NCI-H774 (cell line): ENCODE results near the gene NLRC3.
A peak's percentile ranks its signal among the peaks of the same experiment; 100 is the strongest.
"Not testable (repeated sequence)": the region's sequence is repeated elsewhere in the genome, so short reads cannot be mapped to it uniquely, and the experiment has no call there.

Experiments
- DNase-seq: peaks from one replicate; lab custom pipeline; 2025; lab: John Stamatoyannopoulos, UW

The NLRC3 gene

DNA sequence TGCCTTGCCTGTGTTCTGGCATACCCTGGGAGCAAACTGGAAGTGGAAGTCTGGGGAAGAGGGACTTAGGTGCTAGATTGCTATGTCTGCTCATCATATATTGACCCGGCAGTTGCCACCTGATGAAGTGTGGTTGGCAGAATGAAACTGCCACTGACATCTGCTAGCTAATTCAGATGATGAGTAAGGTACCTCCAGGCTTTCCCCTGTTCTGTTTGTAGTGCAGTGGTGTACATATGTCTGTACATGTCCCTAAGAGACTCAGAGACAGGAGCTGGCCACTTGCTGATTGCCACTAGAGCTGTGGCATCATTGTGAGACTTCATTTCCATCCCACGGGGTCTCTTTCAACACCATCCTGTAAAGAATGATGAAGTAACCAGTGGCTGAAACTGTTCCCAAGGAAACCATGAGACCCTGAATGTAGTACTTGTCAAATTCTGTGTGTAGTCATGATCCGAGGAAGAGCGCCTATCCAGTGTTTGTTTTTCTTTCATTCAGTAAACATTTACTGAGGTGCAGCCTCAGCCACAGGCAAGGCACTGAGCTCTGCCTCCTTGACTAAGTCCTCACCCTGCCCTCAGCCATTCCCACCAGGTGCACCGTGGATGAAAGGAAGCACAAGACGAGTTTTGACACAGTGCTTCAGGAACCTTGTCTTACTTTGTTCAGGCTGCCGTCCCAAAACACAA lies 63.2 kb downstream of the NLRC3 start:
- no peak for DNase-seq

DNA sequence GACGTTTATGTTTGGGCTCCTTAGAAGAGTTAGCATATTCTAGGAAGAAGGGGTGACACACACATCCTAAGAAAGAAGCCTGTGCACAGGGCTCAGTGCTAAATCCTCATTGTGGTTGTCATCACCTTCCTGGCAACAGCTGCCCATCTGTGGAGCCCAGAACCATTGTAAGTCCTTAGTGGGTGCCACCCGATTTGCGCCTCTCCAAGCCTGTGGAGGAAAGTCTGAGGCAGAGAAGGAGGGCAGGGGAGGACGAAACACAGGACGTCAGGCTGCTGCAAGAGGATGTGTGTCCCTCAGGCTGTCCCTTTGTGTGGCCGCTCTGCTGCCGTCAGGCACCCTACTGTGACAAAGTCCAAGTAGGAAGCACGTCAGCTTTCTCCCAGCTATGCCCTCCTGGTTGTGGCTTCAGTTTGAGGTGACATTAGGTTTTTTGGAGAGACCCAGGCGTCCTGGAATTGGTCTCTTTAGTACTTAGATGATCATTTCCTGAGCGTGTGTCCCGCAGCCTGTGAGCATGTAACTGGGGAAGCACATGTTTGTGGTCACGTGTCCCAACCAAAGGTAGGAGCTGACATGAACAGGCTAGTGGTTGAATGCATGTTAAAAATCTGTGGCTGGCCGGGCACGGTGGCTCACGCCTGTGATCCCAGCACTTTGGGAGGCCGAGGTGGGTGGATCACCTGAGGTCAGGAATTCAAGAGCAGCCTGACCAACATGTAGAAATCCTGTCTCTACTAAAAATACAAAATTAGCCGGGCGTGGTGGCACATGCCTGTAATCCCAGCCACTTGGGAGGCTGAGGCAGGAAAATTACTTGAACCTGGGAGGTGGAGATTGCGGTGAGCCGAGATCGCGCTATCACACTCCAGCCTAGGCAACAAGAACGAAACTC lies 65.7 kb downstream of the NLRC3 start:
- DNase-seq: no peak

DNA sequence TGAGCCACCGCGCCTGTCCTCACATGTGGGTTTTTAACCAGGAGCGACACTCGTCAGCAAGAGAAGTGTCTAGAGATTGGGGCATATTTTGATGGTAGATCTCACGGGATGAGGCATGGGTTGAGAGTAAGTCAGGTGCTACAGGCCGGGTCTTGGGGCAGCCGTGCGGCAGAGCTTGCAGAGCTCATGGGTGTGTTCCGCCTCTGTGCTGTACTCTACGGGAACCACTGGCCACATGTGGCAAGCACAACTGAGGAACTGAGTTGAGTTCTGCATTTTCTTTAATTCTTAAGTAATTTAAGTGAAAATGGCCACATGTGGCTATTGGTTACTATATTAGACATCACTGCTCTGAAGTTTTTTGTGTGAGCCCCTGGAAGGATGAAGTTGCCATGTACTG lies 66.8 kb downstream of the NLRC3 start:
- no peak for DNase-seq

DNA sequence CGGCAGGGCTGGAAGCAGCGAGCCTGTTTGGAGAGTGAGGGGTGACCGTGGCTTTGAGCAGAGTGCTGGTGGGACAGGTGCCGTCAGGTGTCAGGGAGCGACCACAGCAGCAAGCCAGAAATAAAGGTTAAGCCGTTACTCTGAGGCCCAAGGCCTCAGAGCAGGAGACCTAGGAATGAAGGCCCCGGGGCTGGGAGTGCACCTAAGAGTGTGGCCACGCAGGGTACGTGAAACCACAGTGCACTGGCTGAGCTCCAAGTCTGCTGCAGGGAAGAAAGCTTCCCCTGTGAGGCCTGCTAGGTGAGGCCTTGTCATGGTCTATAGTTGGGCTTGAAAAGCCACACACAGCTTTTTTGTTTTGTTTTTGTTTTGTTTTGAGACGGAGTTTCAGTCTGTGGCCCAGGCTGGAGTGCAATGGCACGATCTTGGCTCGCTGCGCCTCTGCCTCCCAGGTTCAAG lies 67.7 kb downstream of the NLRC3 start:
- DNase-seq: no peak

DNA sequence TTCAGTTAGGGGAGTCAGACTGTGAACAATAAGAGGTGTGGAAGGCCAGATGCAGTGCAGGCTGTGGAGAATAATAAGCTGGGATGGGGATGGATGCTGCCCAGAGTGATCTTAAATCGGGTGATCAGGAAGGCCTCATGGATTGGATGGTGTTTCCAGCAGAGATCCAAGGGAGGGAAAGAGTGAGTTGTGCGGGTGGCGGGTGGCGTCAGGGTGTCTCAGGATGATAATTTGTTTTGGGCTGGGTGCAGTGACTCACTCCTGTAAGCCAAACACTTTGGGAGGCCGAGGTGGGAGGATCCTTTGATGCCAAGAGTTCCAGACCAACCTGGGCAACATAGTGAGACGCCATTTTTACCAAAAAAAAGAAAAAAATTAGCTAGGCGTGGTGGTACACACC lies 68.5 kb downstream of the NLRC3 start:
- DNase-seq: no peak

DNA sequence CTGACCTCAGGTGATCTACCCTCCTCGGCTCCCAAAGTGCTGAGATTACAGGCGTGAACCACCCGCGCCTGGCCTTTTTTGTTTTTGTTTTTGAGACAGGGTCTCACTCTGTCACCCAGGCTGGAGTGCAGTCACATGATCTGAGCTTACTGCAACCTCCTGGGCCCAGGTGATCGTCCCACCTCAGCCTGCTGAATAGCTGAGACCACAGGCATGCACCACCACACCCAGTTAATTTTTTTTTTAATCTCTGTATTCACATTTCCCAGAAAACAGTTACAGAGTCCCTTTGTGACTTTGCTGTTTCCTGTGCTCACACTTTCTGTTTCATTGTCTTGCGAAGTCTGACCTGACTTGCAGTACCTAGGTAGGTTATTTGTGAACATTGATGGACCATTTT lies 73.7 kb downstream of the NLRC3 start:
- DNase-seq: no peak

DNA sequence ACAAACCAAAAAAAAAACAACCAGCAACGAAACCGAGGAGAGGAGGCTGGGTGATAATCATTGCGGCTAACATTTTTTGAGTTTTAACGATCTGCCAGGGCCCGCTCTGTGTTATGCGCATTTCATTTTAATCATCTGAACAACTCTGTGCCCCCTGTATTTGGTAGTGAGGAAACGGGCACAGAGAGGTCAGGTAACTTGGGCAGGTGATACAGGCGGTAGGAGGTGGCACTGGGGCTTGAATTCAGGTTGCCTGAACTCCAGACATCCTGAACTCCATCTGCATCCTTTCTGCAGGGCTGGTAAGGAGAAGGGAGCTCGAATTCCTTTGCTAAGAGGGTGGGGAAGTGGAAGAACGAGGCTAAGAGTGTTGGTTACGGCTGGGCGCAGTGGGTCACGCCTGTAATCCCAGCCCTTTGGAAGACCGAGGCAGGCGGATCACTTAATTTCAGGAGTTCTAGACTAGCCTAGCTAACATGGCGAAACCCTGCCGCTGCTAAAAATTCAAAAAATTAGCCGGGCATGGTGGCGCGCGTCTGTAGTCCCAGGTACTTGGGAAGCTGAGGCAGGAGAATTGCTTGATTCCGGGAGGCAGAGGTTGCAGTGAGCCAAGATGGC lies 75.3 kb downstream of the NLRC3 start:
- no peak for DNase-seq

DNA sequence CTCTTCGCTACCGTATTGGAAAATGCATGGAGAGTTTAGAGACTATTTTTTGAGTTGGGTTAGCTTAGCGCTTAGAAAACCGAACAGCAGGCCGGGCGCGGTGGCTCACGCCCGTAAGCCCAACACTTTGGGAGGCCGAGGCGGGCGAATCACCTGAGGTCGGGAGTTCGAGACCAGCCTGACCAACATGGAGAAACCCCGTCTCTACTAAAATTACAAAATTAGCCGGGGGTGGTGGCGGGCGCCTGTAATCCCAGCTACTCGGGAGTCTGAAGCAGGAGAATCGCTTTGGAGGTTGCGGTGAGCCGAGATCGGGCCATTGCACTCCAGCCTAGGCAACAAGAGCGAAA lies 75.8 kb downstream of the NLRC3 start:
- DNase-seq: not testable (repeated sequence)

DNA sequence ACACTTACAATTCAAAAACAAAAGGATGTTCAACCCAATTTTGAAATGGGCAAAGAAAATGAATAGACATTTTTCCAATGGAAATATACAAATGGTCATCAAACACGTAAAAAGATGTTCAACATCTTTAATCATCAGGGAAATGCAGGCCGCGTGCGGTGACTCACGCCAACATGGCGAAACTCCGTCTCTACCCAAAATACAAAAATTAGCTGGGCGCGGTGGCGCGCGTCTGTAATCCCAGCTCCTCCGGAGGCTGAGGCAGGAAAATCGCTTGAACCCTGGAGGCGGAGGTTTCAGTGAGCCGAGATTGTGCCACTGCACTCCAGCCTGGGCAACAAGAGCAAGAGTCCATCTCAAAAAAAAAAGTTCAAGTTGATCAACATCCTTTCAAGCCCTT lies 78.2 kb downstream of the NLRC3 start:
- DNase-seq: no peak

DNA sequence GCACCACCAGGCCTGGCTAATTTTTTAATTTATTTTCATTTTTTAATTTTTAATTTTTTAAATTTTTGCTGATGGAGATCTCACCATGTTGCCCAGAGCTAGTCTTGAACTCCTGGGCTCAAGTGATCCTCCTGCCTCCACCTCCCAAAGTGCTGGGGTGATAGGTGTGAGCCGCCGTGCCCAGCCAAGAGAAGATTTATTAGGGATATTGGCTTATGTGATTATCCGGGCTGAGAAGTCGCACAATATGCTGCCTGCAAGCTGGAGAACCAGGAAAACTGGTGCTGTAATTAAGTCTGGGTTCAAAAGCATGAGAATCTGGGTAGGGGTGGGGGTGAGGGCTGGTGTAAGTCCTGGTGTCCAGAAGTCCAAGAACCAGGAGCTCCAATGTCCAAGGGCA lies 79.4 kb downstream of the NLRC3 start:
- no peak for DNase-seq

DNA sequence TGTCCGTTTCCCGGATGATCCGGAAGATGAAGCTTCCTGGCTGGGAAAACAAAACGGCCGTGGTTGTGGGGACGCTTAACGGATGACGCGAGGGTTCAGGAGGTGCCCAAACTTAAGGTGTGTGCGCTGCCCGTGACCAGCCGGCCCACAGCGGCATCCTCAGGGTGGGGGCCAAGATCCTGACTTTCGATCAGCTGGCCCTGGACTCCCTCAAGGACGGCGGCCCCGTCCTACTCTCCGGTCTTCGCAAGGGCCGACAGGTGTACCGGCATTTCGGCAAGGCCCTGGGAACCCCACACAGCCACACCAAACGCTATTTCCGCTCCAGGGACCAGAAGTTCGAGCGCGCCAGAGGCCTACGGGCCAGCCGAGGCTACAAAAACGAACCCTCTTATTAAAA lies 80.8 kb downstream of the NLRC3 start:
- no peak for DNase-seq

DNA sequence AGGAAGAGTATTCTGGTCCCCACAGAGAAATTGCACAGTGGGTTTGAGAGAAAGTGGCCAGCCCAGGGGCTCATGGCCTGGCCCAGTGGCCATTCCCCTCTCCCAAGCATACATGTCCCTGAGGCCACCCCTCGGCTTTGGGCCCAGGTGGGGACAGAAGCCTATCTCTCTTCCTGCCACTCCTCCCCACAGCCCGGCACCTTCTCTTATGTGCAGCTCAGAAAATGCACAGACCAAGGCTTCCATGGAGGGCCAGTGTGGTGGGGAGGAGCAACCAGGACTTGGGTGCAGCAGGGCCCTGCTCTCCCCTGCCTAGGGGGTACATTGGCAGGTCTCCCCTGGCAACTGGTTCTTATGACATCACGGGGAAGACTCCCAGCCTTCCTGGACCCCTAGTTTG lies 82.0 kb downstream of the NLRC3 start, which contains the start of gene C16orf90:
Gene C16orf90, minus strand, starts transcription at position 314 of the 400 bp plus-strand sequence. Its CDS starts 68 bp downstream, at position 246.
- DNase-seq: no peak

DNA sequence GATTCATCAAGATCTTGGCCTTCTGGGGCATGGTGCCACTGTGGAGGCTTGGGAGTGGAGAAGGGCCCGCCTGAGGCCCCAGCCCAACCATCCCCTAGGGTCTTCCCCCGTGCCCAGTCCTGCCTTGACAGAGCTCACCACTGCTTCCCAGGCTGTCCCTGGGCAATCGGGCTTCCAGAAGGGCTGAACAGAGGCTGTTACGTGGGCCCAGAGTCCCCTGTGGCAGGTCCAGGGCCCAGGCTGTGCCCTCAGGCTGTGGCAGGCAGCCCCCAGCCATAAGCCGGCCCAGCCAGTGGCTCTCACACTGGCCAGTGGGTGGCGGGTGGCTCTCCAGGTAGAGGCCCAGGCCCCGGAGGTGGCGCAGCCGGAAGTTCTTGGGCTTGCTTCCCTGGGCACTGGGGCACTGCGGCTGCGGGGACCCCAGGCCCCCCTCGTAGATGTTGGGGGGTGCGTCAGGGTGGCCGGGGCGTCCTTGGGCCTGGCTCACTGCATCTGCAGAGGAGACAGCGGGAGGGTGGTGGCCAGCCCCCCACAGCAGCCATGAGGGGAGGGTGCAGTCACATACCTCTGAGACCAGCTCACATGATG lies 82.7 kb downstream of the NLRC3 start:
- no peak for DNase-seq

DNA sequence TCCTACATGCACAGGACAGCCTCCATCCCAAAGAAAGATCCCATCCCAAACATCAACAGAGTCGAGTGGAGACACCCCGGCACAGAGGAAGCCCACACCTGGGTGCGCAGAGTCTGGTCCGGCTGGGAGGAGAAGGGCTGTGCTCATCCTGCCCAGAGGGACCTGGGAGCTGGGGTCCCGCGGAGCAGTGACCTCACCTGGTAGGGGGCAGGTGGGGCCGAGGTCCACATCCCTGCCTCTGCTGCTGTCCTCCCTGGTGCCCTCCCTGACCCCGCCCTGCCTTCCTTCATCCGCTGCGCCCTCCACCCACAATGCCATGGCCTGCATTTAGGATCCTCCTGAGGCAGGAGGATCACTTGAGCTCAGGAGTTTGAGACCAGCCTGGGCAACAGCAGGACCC lies 84.8 kb downstream of the NLRC3 start:
- no peak for DNase-seq

DNA sequence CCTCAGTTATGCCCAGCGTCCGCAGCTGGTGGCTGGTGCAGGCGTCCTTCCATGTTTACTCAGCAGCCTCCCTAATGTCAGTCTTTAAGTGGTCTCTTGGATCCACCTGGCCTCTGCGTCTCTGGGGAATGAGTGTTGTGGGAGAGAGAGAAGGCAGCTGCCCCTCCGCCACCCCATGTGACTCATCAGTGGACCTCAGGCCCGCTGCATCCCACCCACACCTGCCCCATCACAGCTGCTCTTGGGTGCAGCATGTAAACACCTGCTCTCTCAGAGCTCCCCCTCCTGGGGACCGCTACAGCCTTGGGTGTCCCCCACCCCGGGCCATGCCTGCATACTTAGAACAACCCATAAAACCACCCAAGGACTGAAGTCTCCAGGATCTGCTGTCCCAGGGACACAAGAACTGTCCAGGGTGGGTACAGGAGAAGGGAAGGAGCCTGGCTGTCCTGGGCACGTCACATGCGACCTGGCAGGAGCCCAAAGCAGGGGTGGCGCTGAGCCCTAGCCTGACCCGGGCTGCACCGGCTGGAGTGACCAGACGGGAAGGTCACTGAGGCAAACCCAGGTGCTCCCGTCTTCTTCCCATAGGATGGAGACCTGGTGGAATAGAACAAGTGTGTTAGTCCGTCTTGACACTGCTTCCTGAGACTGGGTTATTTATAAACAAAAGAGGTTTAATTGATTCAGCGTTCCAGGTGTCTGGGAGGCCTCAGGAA lies 86.1 kb downstream of the NLRC3 start:
- DNase-seq: peak; percentile 74
